Measurements from ENCODE around the gene RNF217. TPM values are rescaled to one million over a fixed set of nuclear protein-coding genes. Genes with fewer than 3 reads are reported as not detected.

RNF217 gene
- total RNA-seq, 1 experiment from 2014 or later, result 42.3 TPM

GRCh38 chr6:125008261-125008703 is 46.0 kb downstream of the RNF217 start:
- H3K4me1 ChIP-seq (replicated peaks; ENCODE audit: insufficient read depth), result peaks cover 37% of the 10 kb centered on the region
- H3K36me3 ChIP-seq (ENCODE audit: low read depth), result peaks cover 8% of the 10 kb centered on the region
- peaks cover 38% of the 10 kb centered on the region for H3K79me2 ChIP-seq (ENCODE audit: low read depth)
- no peak for DNase-seq
- no peak overlapping the region for H3K4me2 ChIP-seq
- H3K27ac ChIP-seq, result no peak overlapping the region
- no peak overlapping the region for H3K4me3 ChIP-seq
- intact Hi-C loops (cut with micrococcal nuclease; ENCODE audit: unreplicated experiment), result no loop called here
- no peaks in the 10 kb centered on the region for H3K9me2 ChIP-seq (ENCODE audit: insufficient read depth)
- no peaks in the 10 kb centered on the region for H4K20me1 ChIP-seq (ENCODE audit: insufficient read depth)
- peaks cover 21% of the 10 kb centered on the region; the same call in 1 of the 2 replicates for H3F3A ChIP-seq (ENCODE audit: insufficient read depth, low read depth)
- no peaks in the 10 kb centered on the region for H3K27me3 ChIP-seq (ENCODE audit: insufficient read depth, low read depth)
- TF ChIP-seq EZH2 (IDR thresholded peaks at IDR 0.05; ENCODE audit: low read depth) (no peak), CTCF (conservative IDR thresholded peaks at IDR 0.05) (no peak)
- ChIA-PET POLR2A (ENCODE audit: unreplicated experiment) (no interaction called here), CTCF (no interaction called here)
- no peaks in the 10 kb centered on the region for H3K9me3 ChIP-seq (ENCODE audit: insufficient read depth, low read depth)
- BruUV-seq (replicated peaks), result no TSS peak
- H2AFZ ChIP-seq, result no peak overlapping the region

- no peak overlapping the region for H3K4me3 ChIP-seq
- peaks cover 26% of the 10 kb centered on the region; the same call in 1 of the 2 replicates for H3F3A ChIP-seq (ENCODE audit: insufficient read depth, low read depth)
- H3K27me3 ChIP-seq (ENCODE audit: insufficient read depth, low read depth), result no peaks in the 10 kb centered on the region
- H3K9me2 ChIP-seq (ENCODE audit: insufficient read depth), result no peaks in the 10 kb centered on the region
- ChIA-PET POLR2A (ENCODE audit: unreplicated experiment) (no interaction called here), CTCF (no interaction called here)
- peaks cover 43% of the 10 kb centered on the region for H3K4me1 ChIP-seq (replicated peaks; ENCODE audit: insufficient read depth)
- BruUV-seq (replicated peaks), result no TSS peak
- no peak for DNase-seq
- no peak overlapping the region for H3K27ac ChIP-seq
- no peaks in the 10 kb centered on the region for H3K9me3 ChIP-seq (ENCODE audit: insufficient read depth, low read depth)
- no peaks in the 10 kb centered on the region for H4K20me1 ChIP-seq (ENCODE audit: insufficient read depth)
- peaks cover 39% of the 10 kb centered on the region for H3K79me2 ChIP-seq (ENCODE audit: low read depth)
- no peak overlapping the region for H2AFZ ChIP-seq
- TF ChIP-seq CTCF (conservative IDR thresholded peaks at IDR 0.05) (no peak), EZH2 (IDR thresholded peaks at IDR 0.05; ENCODE audit: low read depth) (no peak)
- peaks cover 7% of the 10 kb centered on the region; the same call in 1 of the 2 replicates for H3K36me3 ChIP-seq (ENCODE audit: low read depth)
- intact Hi-C loops (cut with micrococcal nuclease; ENCODE audit: unreplicated experiment), result no loop called here
- H3K4me2 ChIP-seq, result no peak overlapping the region
Observed at GRCh38 chr6:125008957-125009356, 46.7 kb downstream of the RNF217 start.

- Histone ChIP-seq H3K4me1 (replicated peaks; ENCODE audit: insufficient read depth) (peaks cover 44% of the 10 kb centered on the region), H3K9me3 (ENCODE audit: insufficient read depth, low read depth) (no peaks in the 10 kb centered on the region), H4K20me1 (ENCODE audit: insufficient read depth) (no peaks in the 10 kb centered on the region), H3K27ac (no peak overlapping the region), H3K4me3 (no peak overlapping the region), H3K79me2 (ENCODE audit: low read depth) (peaks cover 43% of the 10 kb centered on the region), H3K9me2 (ENCODE audit: insufficient read depth) (no peaks in the 10 kb centered on the region), H3K36me3 (ENCODE audit: low read depth) (0 out of 2 replicates have a peak, but pooled peaks cover 7% of the 10 kb centered on the region), H3F3A (ENCODE audit: insufficient read depth, low read depth) (peaks cover 24% of the 10 kb centered on the region; the same call in 1 of the 2 replicates), H3K27me3 (ENCODE audit: insufficient read depth, low read depth) (no peaks in the 10 kb centered on the region), H2AFZ (no peak overlapping the region), H3K4me2 (no peak overlapping the region)
- DNase-seq, result no peak
- intact Hi-C loops (cut with micrococcal nuclease; ENCODE audit: unreplicated experiment), result no loop called here
- TF ChIP-seq CTCF (conservative IDR thresholded peaks at IDR 0.05), result no peak
- TF ChIP-seq EZH2 (IDR thresholded peaks at IDR 0.05; ENCODE audit: low read depth), result no peak
- ChIA-PET POLR2A (ENCODE audit: unreplicated experiment) (no interaction called here), CTCF (interaction anchor here (0.6 to 0.7 kb wide), 3 partner anchors 16 to 574 kb away, joined by 6 to 8 read pairs (median 8); no protein-coding TSS in a partner anchor)
- BruUV-seq (replicated peaks), result no TSS peak
Observed at GRCh38 chr6:125009578-125009977, 47.3 kb downstream of the RNF217 start.

All from PC-9 (cell line).